PC-3 (cell line): Measurements from ENCODE around the gene FAM221B.

Experiments used
- CTCF ChIP-seq: fragments of 300-600 bp; sonication (generic); conservative IDR thresholded peaks from 2 replicates; pipeline ENCODE4 v1.5.1; 2017; ENCODE audit warnings: antibody characterized with exemption, low read depth, mild to moderate bottlenecking, low read length
- EZH2 ChIP-seq: fragments of 300-600 bp; sonication (generic); IDR thresholded peaks from one replicate; pipeline ENCODE4 v1.6.1; 2017; ENCODE audit warnings: antibody characterized with exemption, mild to moderate bottlenecking, low read length; ENCODE audit not compliant: unreplicated experiment
- EZH2phosphoT487 ChIP-seq: fragments of 300-600 bp; sonication (generic); IDR thresholded peaks from 2 replicates; pipeline ENCODE4 v1.6.1; 2018; ENCODE audit warnings: mild to moderate bottlenecking, antibody characterized with exemption, low read length, borderline replicate concordance

- TF ChIP-seq CTCF: no peak
- no peak for TF ChIP-seq EZH2
- TF ChIP-seq EZH2phosphoT487: no peak
Observed at GRCh38 chr9:35863583-35863982, 35.1 kb upstream of the FAM221B start.
